H7 (cell line): ENCODE results near the gene ABCG2. TPM values are rescaled to one million over a fixed set of nuclear protein-coding genes. Genes with fewer than 3 reads are reported as not detected.
"Not testable (repeated sequence)": the region's sequence is repeated elsewhere in the genome, so short reads cannot be mapped to it uniquely, and the experiment has no call there.

Experiments
- DNase-seq: peaks from one replicate; pipeline ENCODE4 v3.0.0; 2012
- H3K27me3 ChIP-seq: 2 replicates; pipeline ENCODE4 v1.6.0; 2011; ENCODE audit warnings: mild to moderate bottlenecking, low read length; ENCODE audit not compliant: control insufficient read depth, insufficient read depth
- H3K36me3 ChIP-seq: replicated peaks from 2 replicates; pipeline ENCODE4 v1.5.1; 2011; ENCODE audit warnings: low read length; ENCODE audit not compliant: control insufficient read depth, insufficient read depth
- H3K4me3 ChIP-seq: 2 replicates; pipeline ENCODE4 v1.5.1; 2011; ENCODE audit warnings: low read depth, mild to moderate bottlenecking, control low read depth, low read length, moderate library complexity; ENCODE audit not compliant: insufficient read depth
- total RNA-seq: library from RNA; depleted of rRNA; stranded (reverse); fragments of >200 nt; shearing (Covaris generic); gene quantifications from 2 replicates; pipeline ENCODE4 v1.2.3, GENCODE V29; 2014

Gene ABCG2
- total RNA-seq, 1 experiment from 2014 or later, result 9.0 TPM

GRCh38 chr4:88146891-88147290, 11.5 kb downstream of the ABCG2 start:
- no peak for DNase-seq
- Histone ChIP-seq H3K27me3 (no peaks in the 10 kb centered on the region), H3K36me3 (no peaks in the 10 kb centered on the region), H3K4me3 (no peak overlapping the region)

DNA sequence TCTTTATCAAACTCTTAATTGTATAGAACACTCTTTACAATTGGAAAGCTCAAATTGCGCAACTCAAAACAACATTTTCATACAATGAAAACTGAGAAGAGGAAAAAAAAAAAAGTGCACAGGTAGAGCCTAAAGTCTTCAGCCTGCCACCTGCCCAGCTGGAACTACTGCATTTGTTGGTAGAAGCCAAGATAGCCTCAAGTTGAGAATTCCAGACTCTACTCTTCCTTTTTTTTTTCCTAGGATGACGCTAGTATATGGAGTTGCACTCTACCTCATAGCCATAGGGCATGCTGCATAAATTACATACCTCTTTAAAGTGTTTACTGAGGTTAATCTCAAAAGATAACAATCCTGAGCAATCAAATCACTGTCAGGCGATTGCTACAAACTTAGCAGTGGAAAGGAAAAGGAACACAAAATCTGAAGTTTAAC, 13.6 kb downstream of the ABCG2 start:
- no peak for DNase-seq
- H3K36me3 ChIP-seq, result no peaks in the 10 kb centered on the region
- no peak overlapping the region for H3K4me3 ChIP-seq
- H3K27me3 ChIP-seq, result no peaks in the 10 kb centered on the region

DNA sequence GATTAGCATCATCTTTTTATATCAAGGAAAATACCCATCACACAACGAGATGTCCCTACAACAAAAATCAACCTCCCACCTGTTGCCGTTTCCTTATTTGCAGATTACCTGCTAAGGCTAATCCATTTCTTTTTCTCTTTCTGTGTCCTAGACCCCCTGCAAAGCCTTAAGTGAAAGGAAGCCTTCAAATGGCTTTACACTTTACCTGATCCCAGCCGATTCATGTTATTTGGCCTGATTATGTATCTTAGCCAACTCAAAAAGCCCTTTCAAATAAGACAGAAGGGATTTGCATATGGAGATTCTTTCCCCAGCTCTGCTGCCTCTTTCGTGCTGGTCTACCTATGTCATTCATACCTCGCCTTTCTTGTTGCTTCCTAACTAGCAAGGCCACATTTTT, 14.4 kb downstream of the ABCG2 start:
- no peaks in the 10 kb centered on the region for H3K27me3 ChIP-seq
- no peaks in the 10 kb centered on the region for H3K36me3 ChIP-seq
- DNase-seq, result no peak
- no peak overlapping the region for H3K4me3 ChIP-seq

- Histone ChIP-seq H3K36me3 (no peaks in the 10 kb centered on the region), H3K27me3 (no peaks in the 10 kb centered on the region), H3K4me3 (no peak overlapping the region)
- DNase-seq, result no peak
Measured at GRCh38 chr4:88143504-88143903, 14.9 kb downstream of the ABCG2 start.

- no peaks in the 10 kb centered on the region for H3K36me3 ChIP-seq
- no peak for DNase-seq
Measured at GRCh38 chr4:88138561-88138960, 19.9 kb downstream of the ABCG2 start.

GRCh38 chr4:88137112-88137511, 21.3 kb downstream of the ABCG2 start:
- DNase-seq, result no peak
- Histone ChIP-seq H3K27me3 (no peaks in the 10 kb centered on the region), H3K36me3 (no peaks in the 10 kb centered on the region), H3K4me3 (no peak overlapping the region)

More at GRCh38 chr4:88138561-88138960, 19.9 kb downstream of the ABCG2 start:
- no peak overlapping the region for H3K4me3 ChIP-seq
- no peaks in the 10 kb centered on the region for H3K27me3 ChIP-seq

DNA sequence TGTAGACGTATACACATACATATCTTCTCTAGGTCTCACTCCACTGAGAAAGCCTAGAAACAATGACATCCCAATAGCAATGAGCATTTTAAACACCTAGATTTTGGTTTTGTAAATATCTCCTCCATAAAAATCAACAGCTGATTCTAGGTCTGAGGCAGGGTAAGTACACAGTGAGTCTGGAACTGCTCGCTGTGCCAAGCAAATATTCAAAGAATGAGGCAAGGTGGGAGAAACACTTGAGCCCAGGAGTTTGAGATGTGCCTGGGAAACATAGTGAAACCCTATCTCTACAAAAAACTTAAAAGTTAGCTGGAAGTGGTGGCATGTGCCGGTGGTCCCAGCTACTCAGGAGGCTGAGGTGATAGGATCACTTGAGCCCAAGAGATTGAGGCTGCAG, 22.2 kb downstream of the ABCG2 start:
- H3K27me3 ChIP-seq, result no peaks in the 10 kb centered on the region

GRCh38 chr4:88135356-88135663, 23.1 kb downstream of the ABCG2 start:
- H3K27me3 ChIP-seq, result no peaks in the 10 kb centered on the region
- no peak overlapping the region for H3K4me3 ChIP-seq
- DNase-seq, result no peak
- no peaks in the 10 kb centered on the region for H3K36me3 ChIP-seq

More for the DNA sequence above, 22.2 kb downstream of the ABCG2 start:
- DNase-seq, result no peak
- Histone ChIP-seq H3K4me3 (no peak overlapping the region), H3K36me3 (no peaks in the 10 kb centered on the region)

GRCh38 chr4:88134536-88135355, 23.7 kb downstream of the ABCG2 start:
- Histone ChIP-seq H3K36me3 (no peaks in the 10 kb centered on the region), H3K4me3 (no peak overlapping the region), H3K27me3 (no peaks in the 10 kb centered on the region)
- no peak for DNase-seq

GRCh38 chr4:88134111-88134510, 24.3 kb downstream of the ABCG2 start:
- DNase-seq, result no peak
- H3K27me3 ChIP-seq, result no peaks in the 10 kb centered on the region
- H3K36me3 ChIP-seq, result no peaks in the 10 kb centered on the region

DNA sequence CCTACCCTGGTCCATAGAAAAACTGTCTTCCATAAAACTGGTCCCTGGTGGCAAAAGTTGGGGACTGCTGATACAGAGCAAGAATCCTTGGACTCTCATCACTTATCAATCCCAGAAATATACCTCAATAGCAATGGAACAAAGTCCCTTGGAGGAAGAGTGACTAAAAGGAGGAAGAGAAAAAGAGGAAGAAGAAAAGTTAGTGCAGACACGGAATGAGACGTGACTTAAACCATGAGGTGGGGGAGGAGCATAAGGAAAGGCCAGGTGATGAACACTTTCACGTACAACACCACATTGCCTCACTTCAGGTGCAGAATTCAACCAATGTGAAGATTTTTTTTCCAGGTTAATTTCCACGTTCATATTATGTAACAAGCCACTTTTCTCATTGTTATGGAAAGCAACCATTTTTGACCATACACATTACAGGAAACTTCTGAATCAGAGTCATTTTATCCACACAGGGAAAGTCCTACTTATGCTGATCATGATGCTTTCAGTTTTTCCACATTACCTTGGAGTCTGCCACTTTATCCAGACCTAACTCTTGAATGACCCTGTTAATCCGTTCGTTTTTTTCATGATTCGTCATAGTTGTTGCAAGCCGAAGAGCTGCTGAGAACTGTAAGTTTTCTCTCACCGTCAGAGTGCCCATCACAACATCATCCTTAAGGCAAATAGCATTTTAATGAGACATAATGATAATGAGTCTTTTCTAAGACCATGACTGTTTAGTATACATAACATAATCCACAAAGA, 27.7 kb downstream of the ABCG2 start:
- DNase-seq, result no peak
- Histone ChIP-seq H3K4me3 (no peak overlapping the region), H3K36me3 (no peaks in the 10 kb centered on the region), H3K27me3 (no peaks in the 10 kb centered on the region)

More at GRCh38 chr4:88134111-88134510, 24.3 kb downstream of the ABCG2 start:
- no peak overlapping the region for H3K4me3 ChIP-seq

- DNase-seq, result no peak
- Histone ChIP-seq H3K4me3 (no peak overlapping the region), H3K36me3 (no peaks in the 10 kb centered on the region), H3K27me3 (no peaks in the 10 kb centered on the region)
Measured at GRCh38 chr4:88130003-88130402, 28.4 kb downstream of the ABCG2 start.

GRCh38 chr4:88122260-88122659, 36.2 kb downstream of the ABCG2 start:
- not testable (repeated sequence) for DNase-seq, H3K36me3 ChIP-seq, H3K4me3 ChIP-seq, H3K27me3 ChIP-seq

DNA sequence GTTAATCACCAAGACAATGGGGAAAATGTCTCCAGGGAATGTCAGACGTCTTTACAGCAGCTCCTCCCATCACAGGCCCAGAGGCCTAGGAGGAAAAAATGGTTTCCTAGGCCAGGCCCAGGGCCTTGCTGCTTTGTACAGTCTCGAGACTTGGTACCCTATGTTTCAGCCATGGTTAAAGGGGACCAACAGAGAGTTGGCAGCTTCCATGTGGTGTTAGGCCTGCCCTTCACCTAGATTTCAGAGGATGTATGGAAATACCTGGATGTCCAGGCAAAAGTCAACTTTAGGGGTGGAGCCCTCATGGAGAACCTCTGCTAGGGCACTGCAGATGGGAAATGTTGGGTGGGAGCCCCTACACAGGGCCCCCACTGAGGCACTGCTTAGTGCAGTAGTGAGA, 38.5 kb downstream of the ABCG2 start:
- Histone ChIP-seq H3K27me3 (no peaks in the 10 kb centered on the region), H3K36me3 (no peaks in the 10 kb centered on the region), H3K4me3 (no peak overlapping the region)
- DNase-seq, result no peak

GRCh38 chr4:88115587-88115986, 42.9 kb downstream of the ABCG2 start:
- no peak for DNase-seq
- Histone ChIP-seq H3K27me3 (no peaks in the 10 kb centered on the region), H3K4me3 (no peak overlapping the region), H3K36me3 (no peaks in the 10 kb centered on the region; the same call in 1 of the 2 replicates)
